ENCODE data around the gene PPM1D. TPM values are rescaled to one million over a fixed set of nuclear protein-coding genes. Genes with fewer than 3 reads are reported as not detected.

Gene PPM1D
- total RNA-seq, 1 experiment from 2014 or later, result 19.0 TPM

- no peak for TF ChIP-seq CTCF (conservative IDR thresholded peaks at IDR 0.05)
- Histone ChIP-seq H3K23ac (ENCODE audit: insufficient read length, low read depth, low read length) (no peak overlapping the region), H2BK5ac (ENCODE audit: insufficient read length, low read length) (no peak overlapping the region), H3T11ph (ENCODE audit: low read length) (no peak overlapping the region), H3K4me2 (ENCODE audit: insufficient read depth, insufficient read length, low read length) (no peak overlapping the region), H2AK5ac (ENCODE audit: insufficient read length, low read length) (no peak overlapping the region), H4K5ac (ENCODE audit: insufficient read length, low read depth, low read length) (no peak overlapping the region), H2BK120ac (ENCODE audit: low read depth, low read length, poor library complexity, severe bottlenecking) (no peak overlapping the region), H2BK15ac (ENCODE audit: low read depth, low read length) (no peak overlapping the region), H3K14ac (ENCODE audit: insufficient read depth, low read length) (no peak overlapping the region), H4K91ac (ENCODE audit: insufficient read length, low read depth, low read length) (no peak overlapping the region), H2BK12ac (ENCODE audit: insufficient read length, low read depth, low read length) (no peak overlapping the region), H4K8ac (replicated peaks; ENCODE audit: insufficient read length, low read depth, low read length) (no peak overlapping the region), H3K9me3 (ENCODE audit: control insufficient read depth, low read depth, low read length) (no peaks in the 10 kb centered on the region), H4K20me1 (ENCODE audit: control insufficient read depth, insufficient read depth, insufficient read length) (no peaks in the 10 kb centered on the region), H3K79me2 (ENCODE audit: insufficient read depth, low read length) (no peaks in the 10 kb centered on the region), H3K18ac (ENCODE audit: insufficient read length, low read depth, low read length) (no peak overlapping the region), H3K56ac (ENCODE audit: insufficient read length, low read depth, low read length) (no peak overlapping the region), H3K23me2 (ENCODE audit: insufficient read length, low read depth, low read length, poor library complexity, severe bottlenecking) (no peaks in the 10 kb centered on the region), H3K79me1 (ENCODE audit: insufficient read depth, low read depth, low read length, poor library complexity, severe bottlenecking) (no peaks in the 10 kb centered on the region), H3K27ac (ENCODE audit: insufficient read length, low read depth, low read length) (no peak overlapping the region), H3K4ac (ENCODE audit: low read depth, low read length) (no peak overlapping the region), H2BK20ac (ENCODE audit: low read depth, low read length, poor library complexity, severe bottlenecking) (no peak overlapping the region), H2AFZ (ENCODE audit: low read length) (no peak overlapping the region), H3K27me3 (ENCODE audit: insufficient read depth, low read length) (no peaks in the 10 kb centered on the region), H3K9ac (ENCODE audit: extremely low read depth, insufficient read length, low read length) (no peak overlapping the region), H3K4me1 (ENCODE audit: insufficient read depth, low read length) (no peaks in the 10 kb centered on the region)
- Mint-ChIP-seq H3K4me1 (peaks cover 0 to 6% of the 10 kb centered on the region in 2 experiments; a peak in 2 of 4 replicates), H3K4me3 (no peak overlapping the region), H3K27me3 (ENCODE audit: low read depth) (no peaks in the 10 kb centered on the region), H3K27ac (no peak overlapping the region), H3K9me3 (no peaks in the 10 kb centered on the region; a peak in 1 of 5 replicates), H3K36me3 (ENCODE audit: insufficient read depth in 1 of 3, low read depth in 3 of 3) (peaks cover 3 to 23% (median 21%) of the 10 kb centered on the region in 3 experiments; a peak in 6 of 7 replicates)
- no peak for DNase-seq
- WGBS (ENCODE audit: extremely low coverage, insufficient read length, low lambda C conversion rate), result no CpG with 5 or more reads among the region's 5 CpGs
These were observed 56.5 kb downstream of the PPM1D start for GRCh38 chr17:60656499-60656898.
